C1 segment of cervical spinal cord (tissue), 14 donors: ENCODE measurements around the gene MAD2L2.

Experiments
- DNase-seq, 14 donors: peaks; one replicate each; lab custom pipeline; 2025; lab: John Stamatoyannopoulos, UW

Gene MAD2L2

DNA sequence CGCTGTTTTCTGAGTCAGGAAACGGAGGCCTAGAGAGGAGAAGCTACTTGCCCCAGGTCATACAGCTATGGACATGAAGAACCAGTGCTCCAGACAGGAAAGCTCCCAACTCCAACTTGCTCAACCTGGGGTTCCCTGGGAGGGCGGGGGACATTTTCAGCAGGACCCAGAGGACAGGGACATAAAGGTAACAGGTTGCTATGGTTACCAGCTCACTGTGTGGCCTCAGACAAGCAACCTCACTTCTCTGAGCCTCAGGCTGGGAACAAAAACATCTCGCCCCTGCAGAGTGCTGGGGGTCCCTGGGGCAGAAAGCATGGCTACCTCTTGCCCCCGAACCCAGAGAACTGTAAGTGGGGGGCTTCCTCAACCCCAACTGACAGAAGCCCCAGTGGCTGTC, 42.8 kb downstream of the MAD2L2 start:
- DNase-seq: no peak

DNA sequence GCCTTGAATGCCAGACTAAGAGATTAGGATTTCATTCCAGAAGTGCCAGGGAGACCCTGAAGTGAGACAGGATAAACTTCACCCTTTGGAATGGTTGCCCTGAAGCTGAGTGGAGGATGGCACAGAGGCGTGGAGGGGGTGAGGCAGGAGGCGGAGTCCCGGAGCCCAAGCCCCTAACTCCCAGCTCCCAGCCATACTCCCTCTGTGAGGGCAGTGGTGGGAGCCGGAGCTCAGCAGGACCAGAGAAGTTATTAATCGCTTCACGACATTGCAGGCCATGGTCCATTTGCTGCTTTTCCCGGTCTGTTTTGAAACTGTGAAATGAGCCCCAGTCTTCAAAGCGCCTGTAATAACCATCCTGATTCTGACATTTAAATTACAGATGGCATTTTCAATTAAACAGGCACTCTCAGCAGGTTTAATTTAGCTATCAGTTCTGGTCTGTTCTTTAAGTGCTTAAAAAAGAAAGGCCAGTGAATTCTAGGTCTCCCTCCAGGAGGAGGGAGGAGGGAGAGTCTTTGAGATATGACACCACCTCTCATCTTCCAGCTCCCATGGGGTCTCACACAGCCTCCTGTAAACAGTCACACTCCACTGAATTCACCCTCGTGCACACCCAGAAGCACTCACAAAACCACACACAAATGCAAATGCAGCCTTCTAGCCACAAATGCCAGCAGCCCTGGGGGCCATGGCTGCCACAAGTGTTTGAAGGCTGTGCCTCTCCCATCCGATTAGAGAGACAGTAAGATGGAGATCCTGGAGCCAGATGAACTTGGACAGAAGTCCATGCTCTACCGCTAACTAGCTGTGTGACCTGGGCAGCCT, 46.4 kb downstream of the MAD2L2 start:
- DNase-seq: no peak

DNA sequence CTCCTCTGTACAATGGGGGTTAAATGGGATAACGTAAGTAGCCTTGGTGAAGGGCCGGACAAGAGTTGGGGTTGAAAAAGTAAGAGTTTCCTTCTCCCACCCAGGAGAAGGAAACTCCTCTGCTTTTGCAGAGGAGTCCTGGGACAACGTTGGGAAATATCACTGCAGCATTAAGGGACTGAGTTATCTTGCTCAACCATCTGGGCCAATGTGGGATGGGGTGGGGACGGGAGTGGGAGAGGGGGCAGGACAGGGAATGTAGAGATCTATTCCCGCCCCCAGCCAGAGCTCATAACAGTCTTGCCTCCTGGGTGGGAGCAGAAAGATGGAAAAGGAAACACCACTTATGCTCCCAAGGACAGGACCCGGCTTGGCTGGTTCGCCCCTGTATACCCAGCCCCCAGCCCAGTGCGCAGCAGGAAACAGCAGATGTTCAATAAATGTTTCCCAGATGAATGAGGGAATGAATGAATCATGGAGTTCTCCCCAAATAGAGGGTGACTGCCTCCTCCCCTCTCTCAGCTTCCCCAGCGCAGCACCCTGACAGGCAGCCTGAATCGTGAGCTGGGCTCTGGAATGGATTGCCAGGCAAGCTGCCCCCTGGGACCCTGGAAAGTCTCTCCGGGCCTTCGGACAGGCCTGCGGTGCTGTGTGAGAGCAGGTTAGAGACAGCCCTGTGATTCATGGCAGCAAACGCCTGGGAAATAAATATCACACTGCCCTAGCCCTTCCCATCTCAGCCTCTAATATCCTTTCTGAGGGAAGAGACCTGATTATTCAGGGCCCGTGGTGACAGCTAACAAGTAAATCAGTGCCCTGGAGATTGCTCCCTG, 51.5 kb downstream of the MAD2L2 start:
- no peak for DNase-seq

DNA sequence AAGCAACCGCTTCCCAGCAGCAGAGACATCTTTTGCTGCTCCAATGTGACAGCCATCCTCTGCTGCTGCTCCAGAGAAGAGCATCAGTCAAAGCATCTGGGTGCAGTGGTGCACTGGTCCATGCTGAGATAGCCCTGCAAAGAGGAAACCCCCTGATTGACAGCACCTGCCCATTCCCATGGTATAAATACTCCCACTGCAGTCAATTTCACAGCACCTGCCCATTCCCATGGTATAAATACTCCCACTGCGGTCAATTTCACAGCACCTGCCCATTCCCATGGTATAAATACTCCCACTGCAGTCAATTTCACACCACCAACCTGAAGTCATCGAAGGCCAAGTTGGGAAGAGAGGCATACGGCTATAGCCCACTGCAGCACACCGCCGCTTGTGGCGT, 52.2 kb downstream of the MAD2L2 start:
- no peak for DNase-seq

DNA sequence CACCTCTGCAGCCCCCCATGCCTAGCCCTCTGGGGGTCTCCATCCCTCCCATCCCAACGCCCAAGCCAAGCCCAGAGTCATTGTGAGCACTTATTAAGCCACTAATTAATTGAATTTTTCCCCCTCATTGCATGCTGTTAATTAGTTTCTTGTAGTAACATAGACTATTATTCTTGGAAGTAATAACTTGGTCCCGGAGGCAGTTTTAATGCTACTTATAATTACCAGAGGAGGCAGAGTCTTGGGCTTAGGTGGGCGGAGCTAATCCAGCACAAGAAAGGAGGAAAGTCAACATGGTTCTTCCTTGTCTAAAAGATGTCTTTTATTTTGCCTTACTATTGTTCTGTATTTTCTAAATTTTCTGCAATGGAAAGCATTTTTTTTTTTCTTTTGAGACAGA, 54.4 kb downstream of the MAD2L2 start:
- DNase-seq: no peak
